Measurements from ENCODE around the gene RAPSN. TPM values are rescaled to one million over a fixed set of nuclear protein-coding genes. Genes with fewer than 3 reads are reported as not detected.
A peak's percentile ranks its signal among the peaks of the same experiment; 100 is the strongest.

RAPSN gene
- total RNA-seq, 1 donor from 2014 or later, result 0.16 TPM

- H3K36me3 Mint-ChIP-seq (ENCODE audit: low read depth), result peaks cover 20% of the 10 kb centered on the region
- no peaks in the 10 kb centered on the region for H3K9me3 Mint-ChIP-seq
Observed at GRCh38 chr11:47489395-47489755, 40.4 kb upstream of the RAPSN start.

GRCh38 chr11:47488674-47489394 is 39.9 kb upstream of the RAPSN start:
- Mint-ChIP-seq H3K36me3 (ENCODE audit: low read depth) (peaks cover 19% of the 10 kb centered on the region), H3K4me3 (no peak overlapping the region), H3K27ac (ENCODE audit: unreplicated experiment) (no peak overlapping the region), H3K4me1 (peaks cover 2% of the 10 kb centered on the region), H3K27me3 (ENCODE audit: low read depth) (no peaks in the 10 kb centered on the region), H3K9me3 (no peaks in the 10 kb centered on the region)
- no peak for TF ChIP-seq CTCF (conservative IDR thresholded peaks at IDR 0.05)
- no peak for DNase-seq (ENCODE audit: low read depth, low spot score)

More at GRCh38 chr11:47489395-47489755, 40.4 kb upstream of the RAPSN start:
- Mint-ChIP-seq H3K27me3 (ENCODE audit: low read depth) (no peaks in the 10 kb centered on the region), H3K27ac (ENCODE audit: unreplicated experiment) (no peak overlapping the region), H3K4me3 (no peak overlapping the region), H3K4me1 (peaks cover 4% of the 10 kb centered on the region)
- no peak for DNase-seq (ENCODE audit: low read depth, low spot score)
- no peak for TF ChIP-seq CTCF (conservative IDR thresholded peaks at IDR 0.05)

DNA sequence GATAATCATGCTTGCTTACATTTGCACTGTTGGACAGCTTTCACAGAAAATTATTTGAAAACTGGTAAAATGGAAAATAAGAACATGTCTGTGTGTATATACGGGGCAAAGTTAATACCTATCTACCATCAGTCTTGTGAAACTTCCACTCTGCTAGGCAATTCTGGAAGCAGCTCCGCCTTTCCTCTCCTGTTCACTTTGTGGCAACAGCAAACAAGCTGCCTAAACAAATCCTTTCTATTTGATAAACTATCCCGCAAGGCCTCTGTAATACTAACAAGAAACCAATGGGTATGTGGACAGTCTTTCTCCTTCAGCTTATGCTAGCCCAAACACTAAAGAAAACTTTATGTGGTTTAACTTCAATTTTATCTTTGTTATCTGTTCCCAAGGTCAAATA is 39.2 kb upstream of the RAPSN start:
- Mint-ChIP-seq H3K9me3 (no peaks in the 10 kb centered on the region), H3K4me3 (no peak overlapping the region), H3K27me3 (ENCODE audit: low read depth) (no peaks in the 10 kb centered on the region), H3K36me3 (ENCODE audit: low read depth) (peaks cover 24% of the 10 kb centered on the region), H3K27ac (ENCODE audit: unreplicated experiment) (peak overlapping the region; percentile 24), H3K4me1 (no peaks in the 10 kb centered on the region)
- TF ChIP-seq CTCF (conservative IDR thresholded peaks at IDR 0.05), result no peak
- no peak for DNase-seq (ENCODE audit: low read depth, low spot score)

GRCh38 chr11:47487421-47487820 is 38.5 kb upstream of the RAPSN start:
- DNase-seq (ENCODE audit: low read depth, low spot score), result no peak
- Mint-ChIP-seq H3K36me3 (ENCODE audit: low read depth) (peaks cover 26% of the 10 kb centered on the region), H3K27me3 (ENCODE audit: low read depth) (no peaks in the 10 kb centered on the region), H3K4me3 (no peak overlapping the region), H3K9me3 (no peaks in the 10 kb centered on the region), H3K4me1 (no peaks in the 10 kb centered on the region), H3K27ac (ENCODE audit: unreplicated experiment) (no peak overlapping the region)
- no peak for TF ChIP-seq CTCF (conservative IDR thresholded peaks at IDR 0.05)

- H3K27ac Mint-ChIP-seq (ENCODE audit: unreplicated experiment), result no peak overlapping the region
- peaks cover 34% of the 10 kb centered on the region for H3K36me3 Mint-ChIP-seq (ENCODE audit: low read depth)
- H3K4me1 Mint-ChIP-seq, result no peaks in the 10 kb centered on the region
Observed at GRCh38 chr11:47485107-47485506, 36.2 kb upstream of the RAPSN start.

More at GRCh38 chr11:47485107-47485506, 36.2 kb upstream of the RAPSN start:
- no peak for TF ChIP-seq CTCF (conservative IDR thresholded peaks at IDR 0.05)
- no peak for DNase-seq (ENCODE audit: low read depth, low spot score)
- no peaks in the 10 kb centered on the region for H3K27me3 Mint-ChIP-seq (ENCODE audit: low read depth)
- no peaks in the 10 kb centered on the region for H3K9me3 Mint-ChIP-seq
- no peak overlapping the region for H3K4me3 Mint-ChIP-seq
